Activated naive CD4-positive, alpha-beta T cell treated with anti-CD3 and anti-CD28 coated beads for 36 hours (primary cell): ENCODE results near the gene LHFPL6. TPM values are rescaled to one million over a fixed set of nuclear protein-coding genes. Genes with fewer than 3 reads are reported as not detected.

Experiments
- CTCF ChIA-PET: fragments of 350-600 bp; sonication (Branson Sonifier 250); formaldehyde crosslinking; loops from one replicate; lab custom pipeline; 2021; ENCODE audit warnings: antibody characterized with exemption; lab: Charles Lee
- DNase-seq: peaks from one replicate; pipeline ENCODE4 v3.0.0-alpha.2; 2020
- H3K27ac Mint-ChIP-seq: one replicate; pipeline ENCODE4 v1.8.0; 2021; ENCODE audit warnings: mild to moderate bottlenecking, mixed read lengths
- H3K27me3 Mint-ChIP-seq: one replicate; pipeline ENCODE4 v1.8.0; 2021; ENCODE audit warnings: low read depth, mixed read lengths
- H3K36me3 Mint-ChIP-seq: one replicate; pipeline ENCODE4 v1.8.0; 2021; ENCODE audit warnings: low read depth, mixed read lengths
- H3K4me1 Mint-ChIP-seq: one replicate; pipeline ENCODE4 v1.8.0; 2021; ENCODE audit warnings: low read depth, mixed read lengths
- H3K4me3 Mint-ChIP-seq: one replicate; pipeline ENCODE4 v1.8.0; 2021; ENCODE audit warnings: mild to moderate bottlenecking, moderate library complexity, mixed read lengths
- H3K9me3 Mint-ChIP-seq: one replicate; pipeline ENCODE4 v1.8.0; 2021; ENCODE audit warnings: mixed read lengths
- intact Hi-C: fragments of 100-400 bp; cut with micrococcal nuclease; formaldehyde crosslinking; loops from one replicate; pipeline ENCODE4 v1.15.1; 2023
- total RNA-seq, 2 experiments: library from RNA; stranded (reverse); gene quantifications; one replicate each; pipeline ENCODE4 v1.2.3, GENCODE V29; 2021

Gene LHFPL6
- total RNA-seq, 2 experiments from 2014 or later: 1.2 to 1.5 TPM

DNA sequence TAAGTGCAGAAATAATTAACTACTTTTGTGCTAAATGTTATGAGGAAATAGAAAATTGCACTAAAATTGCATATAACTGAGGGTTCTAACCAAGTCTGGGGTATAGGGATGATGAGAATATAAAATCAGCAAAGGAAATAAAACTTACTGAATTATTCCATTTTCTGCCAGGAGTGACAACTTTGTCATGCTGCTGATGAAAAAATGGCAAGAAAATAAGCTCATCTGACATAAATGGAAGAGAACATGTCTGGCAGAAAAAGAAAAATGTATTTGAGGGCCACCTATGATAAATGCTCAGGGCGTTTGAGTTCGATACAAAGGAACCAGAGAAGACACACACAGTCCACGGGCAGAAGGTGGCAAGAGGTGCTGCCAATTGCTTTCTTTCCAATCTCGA is 78.2 kb downstream of the LHFPL6 start:
- no peak overlapping the region for H3K27ac Mint-ChIP-seq
- no peak for DNase-seq
- no peaks in the 10 kb centered on the region for H3K4me1 Mint-ChIP-seq
- no peak overlapping the region for H3K4me3 Mint-ChIP-seq
- CTCF ChIA-PET: no interaction called here
- H3K9me3 Mint-ChIP-seq: no peaks in the 10 kb centered on the region
- no peaks in the 10 kb centered on the region for H3K36me3 Mint-ChIP-seq
- intact Hi-C loops: no loop called here
- peaks cover 16% of the 10 kb centered on the region for H3K27me3 Mint-ChIP-seq

DNA sequence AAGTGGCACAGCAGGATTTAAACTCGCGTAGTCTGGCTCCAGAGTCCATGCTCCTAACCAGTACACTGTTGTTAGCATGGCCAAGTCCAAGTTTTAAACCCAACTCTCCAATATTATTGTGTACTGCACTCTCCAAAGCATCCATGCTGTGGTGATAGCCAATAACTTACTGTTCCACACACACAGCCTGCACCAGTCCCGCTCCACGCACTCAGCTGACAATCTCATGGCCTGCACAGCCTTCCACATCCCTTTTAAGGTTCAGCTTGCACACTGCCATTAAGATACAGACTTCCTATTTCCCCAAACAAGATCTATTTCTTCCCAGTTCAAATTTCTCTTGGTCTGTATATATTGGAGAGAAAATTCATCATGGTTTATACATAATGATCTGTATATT is 80.7 kb downstream of the LHFPL6 start:
- no peak for DNase-seq
- intact Hi-C loops: no loop called here
- no peak overlapping the region for H3K4me3 Mint-ChIP-seq
- no peaks in the 10 kb centered on the region for H3K36me3 Mint-ChIP-seq
- H3K9me3 Mint-ChIP-seq: no peaks in the 10 kb centered on the region
- H3K4me1 Mint-ChIP-seq: no peaks in the 10 kb centered on the region
- CTCF ChIA-PET: no interaction called here
- H3K27me3 Mint-ChIP-seq: peaks cover 4% of the 10 kb centered on the region
- H3K27ac Mint-ChIP-seq: no peak overlapping the region

DNA sequence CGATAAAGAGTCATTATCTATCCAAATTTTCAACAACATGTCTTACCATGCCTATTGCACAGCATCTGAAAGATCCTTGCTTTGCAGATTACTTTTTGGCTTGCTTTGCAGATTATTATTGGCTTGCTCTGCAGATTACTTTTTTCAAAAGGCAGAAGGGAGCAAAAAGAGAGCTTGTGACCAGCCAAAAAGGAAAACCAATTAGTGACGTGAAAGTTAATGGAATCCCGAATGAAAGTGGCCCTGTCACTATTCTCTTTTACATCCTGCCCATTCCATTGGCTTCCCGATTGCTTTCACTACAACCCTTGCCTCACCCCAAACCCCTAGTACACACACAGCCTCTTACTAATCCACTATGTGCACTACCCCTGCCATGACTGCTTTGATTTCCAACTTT is 81.3 kb downstream of the LHFPL6 start:
- H3K4me1 Mint-ChIP-seq: no peaks in the 10 kb centered on the region
- H3K4me3 Mint-ChIP-seq: no peak overlapping the region
- CTCF ChIA-PET: no interaction called here
- intact Hi-C loops: no loop called here
- no peaks in the 10 kb centered on the region for H3K9me3 Mint-ChIP-seq
- peaks cover 4% of the 10 kb centered on the region for H3K27me3 Mint-ChIP-seq
- no peak overlapping the region for H3K27ac Mint-ChIP-seq
- DNase-seq: no peak
- no peaks in the 10 kb centered on the region for H3K36me3 Mint-ChIP-seq

DNA sequence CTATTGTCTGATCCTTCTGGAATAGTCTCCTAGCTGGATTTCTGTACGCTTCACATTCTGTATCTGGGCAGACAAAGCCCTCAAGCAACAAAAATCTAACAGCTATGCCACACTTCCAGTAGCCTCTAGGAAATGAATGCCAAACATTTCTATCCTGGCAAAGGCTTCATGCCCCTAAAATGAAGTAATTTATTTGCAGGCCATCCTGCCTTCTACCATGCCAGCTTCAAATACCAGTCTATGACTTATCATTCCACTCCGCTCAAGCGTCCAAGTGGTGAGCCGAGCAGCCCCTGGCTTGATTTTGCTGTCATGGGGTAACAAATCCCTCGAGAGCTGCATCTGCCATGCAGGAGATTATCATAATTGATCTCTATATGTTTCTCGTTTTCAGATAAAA is 86.9 kb downstream of the LHFPL6 start:
- H3K36me3 Mint-ChIP-seq: no peaks in the 10 kb centered on the region
- H3K9me3 Mint-ChIP-seq: no peaks in the 10 kb centered on the region
- DNase-seq: no peak
- no peak overlapping the region for H3K27ac Mint-ChIP-seq
- CTCF ChIA-PET: no interaction called here
- peaks cover 3% of the 10 kb centered on the region for H3K27me3 Mint-ChIP-seq
- intact Hi-C loops: no loop called here
- no peak overlapping the region for H3K4me3 Mint-ChIP-seq
- H3K4me1 Mint-ChIP-seq: no peaks in the 10 kb centered on the region

DNA sequence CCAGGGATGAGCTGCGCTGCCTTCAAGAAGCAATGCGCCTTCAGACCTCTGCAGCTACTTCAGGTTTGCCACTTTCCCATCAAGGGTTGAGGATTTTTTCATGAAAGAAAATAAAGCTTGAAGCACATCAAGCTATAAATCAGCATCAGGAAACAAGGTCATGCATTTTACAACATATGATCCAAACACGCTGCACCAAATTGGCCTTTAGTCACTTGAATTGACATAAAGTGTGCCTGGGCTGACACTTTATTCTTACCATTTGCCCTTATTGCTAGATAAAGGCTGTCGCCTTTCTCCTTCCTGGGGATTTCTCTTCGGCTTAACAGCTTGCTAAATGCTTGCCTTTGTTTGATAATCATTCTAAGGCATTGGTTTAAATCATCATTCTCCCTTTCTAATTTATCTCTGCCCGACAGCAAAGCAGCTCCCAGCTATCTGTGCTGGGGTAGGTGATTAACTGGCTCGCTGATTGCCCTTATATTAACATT is 87.7 kb downstream of the LHFPL6 start:
- Mint-ChIP-seq H3K4me1 (no peaks in the 10 kb centered on the region), H3K36me3 (no peaks in the 10 kb centered on the region), H3K27ac (no peak overlapping the region), H3K4me3 (no peak overlapping the region), H3K9me3 (no peaks in the 10 kb centered on the region), H3K27me3 (peaks cover 3% of the 10 kb centered on the region)
- CTCF ChIA-PET: interaction anchor here (0.5 kb wide), 1 partner anchor 16 kb away, joined by 4 read pairs; no protein-coding TSS in a partner anchor
- DNase-seq: no peak
- intact Hi-C loops: no loop called here

DNA sequence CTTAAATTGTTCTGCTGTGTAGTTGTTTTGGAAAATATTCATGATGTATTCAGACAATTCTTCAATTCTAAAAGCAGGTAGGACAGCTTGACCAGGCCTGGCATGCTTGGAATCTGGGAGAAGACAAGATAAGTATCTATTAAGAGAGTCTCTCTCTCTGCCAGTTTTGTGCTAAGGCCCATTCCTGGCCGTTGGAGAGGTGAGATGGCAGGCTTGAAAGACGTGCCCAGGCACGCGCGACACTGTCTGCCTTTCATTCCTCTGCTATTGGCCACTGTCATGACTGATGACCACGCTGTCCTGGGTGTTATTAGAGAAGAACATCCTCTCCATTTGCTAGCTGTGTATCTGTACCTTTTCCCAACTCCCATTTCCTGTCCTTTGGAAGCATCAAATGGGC is 90.3 kb downstream of the LHFPL6 start:
- no peak overlapping the region for H3K4me3 Mint-ChIP-seq
- intact Hi-C loops: no loop called here
- no peaks in the 10 kb centered on the region for H3K36me3 Mint-ChIP-seq
- no peaks in the 10 kb centered on the region for H3K4me1 Mint-ChIP-seq
- peaks cover 6% of the 10 kb centered on the region for H3K27me3 Mint-ChIP-seq
- no peak for DNase-seq
- no peaks in the 10 kb centered on the region for H3K9me3 Mint-ChIP-seq
- CTCF ChIA-PET: no interaction called here
- no peak overlapping the region for H3K27ac Mint-ChIP-seq

DNA sequence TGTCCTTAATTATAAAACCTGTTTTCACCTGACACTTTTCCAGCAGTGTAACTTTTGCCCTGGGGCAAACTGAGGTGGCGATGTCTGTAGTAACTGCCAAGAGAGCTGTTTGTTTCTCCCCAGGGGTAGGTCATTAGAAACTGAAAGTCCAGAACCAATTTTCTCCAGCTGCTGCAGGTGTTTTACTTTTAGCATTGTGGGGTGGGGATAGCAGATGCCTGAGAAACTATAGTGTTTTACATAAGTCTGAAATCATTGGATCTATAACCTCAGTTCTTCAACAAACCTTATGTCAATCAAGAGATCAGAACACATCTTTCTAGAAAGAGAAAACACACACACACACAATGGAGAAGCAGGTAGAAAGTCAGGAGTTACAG is 92.7 kb downstream of the LHFPL6 start:
- Mint-ChIP-seq H3K9me3 (no peaks in the 10 kb centered on the region), H3K4me3 (no peak overlapping the region), H3K27me3 (peaks cover 6% of the 10 kb centered on the region), H3K4me1 (no peaks in the 10 kb centered on the region), H3K36me3 (no peaks in the 10 kb centered on the region), H3K27ac (no peak overlapping the region)
- CTCF ChIA-PET: no interaction called here
- no peak for DNase-seq
- intact Hi-C loops: no loop called here

DNA sequence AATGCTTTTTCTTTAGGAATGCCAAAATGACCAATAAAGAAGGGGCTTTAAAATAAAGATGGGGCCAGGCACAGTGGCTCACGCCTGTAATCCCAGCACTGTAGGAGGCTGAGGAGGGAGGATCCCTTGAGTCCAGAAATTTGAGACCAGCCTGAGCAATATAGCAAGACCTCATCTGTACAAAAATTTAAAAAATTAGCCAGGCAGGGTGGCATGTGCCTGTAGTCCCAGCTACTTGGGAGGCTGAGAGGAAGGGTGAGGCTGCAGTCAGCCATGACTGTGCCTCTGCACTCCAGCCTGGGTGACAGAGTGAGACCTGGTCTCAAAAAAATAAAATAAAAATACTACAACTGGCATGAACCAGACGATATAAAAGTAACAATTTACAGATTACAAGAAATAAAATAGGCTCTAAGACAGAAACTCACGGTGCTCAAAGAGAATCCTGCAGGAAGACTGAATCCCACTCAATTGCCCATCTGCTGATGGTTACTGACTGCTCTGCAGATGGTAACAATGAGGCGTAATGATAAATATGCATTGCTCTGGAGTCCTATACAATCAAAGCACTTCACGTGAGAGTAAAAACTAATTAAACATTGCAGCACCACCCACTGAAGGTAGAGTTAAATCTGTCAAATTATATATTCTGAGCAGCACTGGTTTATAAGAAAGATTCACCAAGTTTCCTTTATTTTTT is 93.2 kb downstream of the LHFPL6 start:
- Mint-ChIP-seq H3K27ac (no peak overlapping the region), H3K4me1 (no peaks in the 10 kb centered on the region), H3K4me3 (no peak overlapping the region), H3K27me3 (peaks cover 6% of the 10 kb centered on the region), H3K36me3 (no peaks in the 10 kb centered on the region), H3K9me3 (no peaks in the 10 kb centered on the region)
- no peak for DNase-seq
- CTCF ChIA-PET: no interaction called here
- intact Hi-C loops: no loop called here

DNA sequence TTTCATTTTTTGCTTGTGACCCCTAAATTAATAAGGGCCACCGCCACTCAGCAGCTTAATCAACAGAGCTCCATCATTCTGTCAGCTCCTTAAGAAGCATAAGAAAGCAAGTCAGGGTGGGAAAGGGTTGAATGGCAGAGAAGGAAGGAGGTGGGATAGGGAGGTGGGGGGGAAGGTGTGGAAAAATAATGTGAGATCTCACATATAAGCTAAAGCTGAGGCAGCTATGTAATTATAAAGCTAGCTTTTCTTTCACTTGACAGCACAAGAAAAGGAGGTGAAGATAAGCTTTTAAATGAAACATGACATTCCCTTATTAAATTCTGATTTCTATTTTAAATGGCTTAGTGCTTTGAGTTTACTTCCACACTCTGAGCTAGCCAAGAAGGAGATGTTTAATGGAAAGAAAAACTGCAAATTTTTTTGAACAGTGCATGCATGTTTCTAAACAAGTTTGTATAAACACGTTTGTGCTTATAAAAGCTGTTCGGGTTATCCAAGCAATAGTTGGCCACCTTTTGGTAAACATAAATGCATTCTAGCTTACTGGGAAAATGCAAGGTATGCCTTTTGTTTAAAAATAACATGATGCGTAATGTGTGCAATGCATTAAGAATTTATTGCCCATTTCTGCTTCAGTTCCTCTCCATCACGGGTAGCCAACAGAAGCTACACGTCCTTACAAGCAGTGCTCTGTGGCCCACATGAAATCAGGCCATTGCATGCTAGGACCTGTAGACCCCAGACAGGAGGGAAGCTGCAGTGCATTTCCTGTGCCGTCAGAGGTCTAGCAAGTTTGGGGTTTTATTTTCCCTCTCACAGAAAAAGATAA is 96.2 kb downstream of the LHFPL6 start:
- no peak for DNase-seq
- Mint-ChIP-seq H3K27ac (no peak overlapping the region), H3K9me3 (no peaks in the 10 kb centered on the region), H3K36me3 (no peaks in the 10 kb centered on the region), H3K4me3 (no peak overlapping the region), H3K27me3 (peaks cover 3% of the 10 kb centered on the region), H3K4me1 (no peaks in the 10 kb centered on the region)
- CTCF ChIA-PET: interaction anchor here (0.6 kb wide), 2 partner anchors 102 to 694 kb away, joined by 3 read pairs; no protein-coding TSS in a partner anchor
- intact Hi-C loops: no loop called here

DNA sequence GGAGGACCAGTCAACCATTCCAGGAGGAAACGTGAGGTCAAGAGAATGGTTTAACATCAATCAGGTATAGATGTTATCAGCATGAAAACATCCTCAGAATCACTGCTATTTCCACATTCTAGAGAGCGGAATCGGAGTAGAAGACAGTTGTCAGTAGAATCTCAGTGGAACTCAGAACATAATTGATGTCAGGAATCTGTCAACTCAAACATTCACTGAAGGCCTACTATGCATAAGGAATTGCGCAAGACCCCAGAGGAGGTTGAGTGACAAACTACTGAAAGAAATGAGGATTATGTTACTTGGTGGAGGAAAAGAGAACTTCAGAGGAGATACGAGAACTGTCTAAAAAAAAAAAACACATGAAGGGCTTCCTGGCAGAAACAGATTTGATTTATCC is 97.8 kb downstream of the LHFPL6 start:
- CTCF ChIA-PET: no interaction called here
- no peak for DNase-seq
- H3K9me3 Mint-ChIP-seq: no peaks in the 10 kb centered on the region
- no peaks in the 10 kb centered on the region for H3K36me3 Mint-ChIP-seq
- no peak overlapping the region for H3K4me3 Mint-ChIP-seq
- H3K27ac Mint-ChIP-seq: no peak overlapping the region
- intact Hi-C loops: no loop called here
- peaks cover 3% of the 10 kb centered on the region for H3K27me3 Mint-ChIP-seq
- no peaks in the 10 kb centered on the region for H3K4me1 Mint-ChIP-seq

DNA sequence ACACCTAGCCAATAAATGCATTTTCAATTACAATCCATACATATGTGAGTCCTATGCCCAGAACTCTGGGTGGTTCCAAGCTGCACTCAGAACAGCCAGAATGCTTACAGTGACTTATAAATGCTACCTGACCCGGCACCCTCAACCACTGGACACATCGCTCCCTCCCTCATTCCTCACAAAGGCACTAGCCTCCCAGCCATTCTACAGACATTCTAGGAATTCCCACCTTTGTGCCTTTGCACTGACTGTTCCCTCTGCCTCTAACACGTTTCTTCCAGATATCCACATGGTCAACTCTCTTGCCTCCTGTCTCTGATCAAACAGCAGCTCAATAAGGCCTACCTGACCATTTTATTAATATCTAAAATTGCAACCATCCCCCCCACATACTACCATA is 99.9 kb downstream of the LHFPL6 start:
- CTCF ChIA-PET: interaction anchor here (0.6 kb wide), 1 partner anchor 23 kb away, joined by 7 read pairs; no protein-coding TSS in a partner anchor
- intact Hi-C loops: no loop called here
- Mint-ChIP-seq H3K9me3 (no peaks in the 10 kb centered on the region), H3K4me3 (no peak overlapping the region), H3K27me3 (peaks cover 2% of the 10 kb centered on the region), H3K4me1 (no peaks in the 10 kb centered on the region), H3K36me3 (no peaks in the 10 kb centered on the region), H3K27ac (no peak overlapping the region)
- DNase-seq: no peak

DNA sequence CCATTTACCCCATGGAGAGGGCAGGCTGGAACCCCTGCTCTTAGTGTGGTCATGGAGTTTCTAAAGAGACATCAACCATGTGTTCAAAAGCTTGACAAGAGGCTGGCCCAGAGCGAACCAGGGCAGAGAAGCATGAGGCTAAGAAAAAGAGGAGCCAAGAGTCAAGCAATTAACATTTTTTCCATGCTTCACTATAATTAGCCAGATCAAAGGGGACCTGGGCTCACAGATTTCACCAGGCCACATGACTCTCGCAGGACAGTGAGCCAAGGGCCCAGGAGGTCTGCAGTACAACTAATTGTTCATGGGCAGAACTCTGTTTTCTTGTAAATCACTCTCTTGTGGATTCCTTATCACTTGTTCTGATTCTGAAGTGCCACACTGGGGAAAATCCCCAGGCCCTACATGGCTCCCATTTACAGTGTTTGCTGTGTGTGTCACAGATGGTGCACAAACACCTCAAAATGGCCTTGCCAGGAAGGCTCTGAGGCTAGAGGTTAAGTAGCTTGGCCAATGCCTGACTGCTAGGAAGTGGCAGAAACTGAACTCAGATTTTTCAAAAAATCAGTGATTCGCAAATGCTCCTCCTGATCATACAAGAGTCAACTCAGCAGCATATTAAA is 101.2 kb downstream of the LHFPL6 start:
- no peak overlapping the region for H3K27ac Mint-ChIP-seq
- no peaks in the 10 kb centered on the region for H3K9me3 Mint-ChIP-seq
- H3K4me1 Mint-ChIP-seq: no peaks in the 10 kb centered on the region
- CTCF ChIA-PET: no interaction called here
- no peak overlapping the region for H3K4me3 Mint-ChIP-seq
- intact Hi-C loops: no loop called here
- H3K36me3 Mint-ChIP-seq: no peaks in the 10 kb centered on the region
- peaks cover 2% of the 10 kb centered on the region for H3K27me3 Mint-ChIP-seq
- DNase-seq: no peak
